SK-N-DZ (cell line): ENCODE measurements around the gene HIP1.
"Not testable (repeated sequence)": the region's sequence is repeated elsewhere in the genome, so short reads cannot be mapped to it uniquely, and the experiment has no call there.

ENCODE experiments used
- DNase-seq: peaks from one replicate; pipeline ENCODE4 v3.0.0-alpha.2; 2015; ENCODE audit warnings: low spot score

The HIP1 gene

GRCh38 chr7:75716992-75717626 lies 21.6 kb downstream of the HIP1 start:
- no peak for DNase-seq

- DNase-seq: no peak
Measured at GRCh38 chr7:75715864-75716263, 22.9 kb downstream of the HIP1 start.

- DNase-seq: no peak
Measured at GRCh38 chr7:75712517-75713361, 26.0 kb downstream of the HIP1 start.

GRCh38 chr7:75711656-75712514 lies 26.9 kb downstream of the HIP1 start:
- DNase-seq: no peak

GRCh38 chr7:75711076-75711475 lies 27.7 kb downstream of the HIP1 start:
- no peak for DNase-seq

- DNase-seq: no peak
Measured at GRCh38 chr7:75704928-75705327, 33.8 kb downstream of the HIP1 start.

GRCh38 chr7:75702515-75702914 lies 36.2 kb downstream of the HIP1 start:
- DNase-seq: no peak

GRCh38 chr7:75699993-75700392 lies 38.7 kb downstream of the HIP1 start:
- DNase-seq: no peak

- no peak for DNase-seq
Measured at GRCh38 chr7:75698358-75698757, 40.4 kb downstream of the HIP1 start.

- DNase-seq: no peak
Measured at GRCh38 chr7:75696263-75697037, 42.3 kb downstream of the HIP1 start.

- no peak for DNase-seq
Measured at GRCh38 chr7:75694638-75695399, 43.9 kb downstream of the HIP1 start.

- not testable (repeated sequence) for DNase-seq
Measured at GRCh38 chr7:75693668-75694067, 45.1 kb downstream of the HIP1 start.

GRCh38 chr7:75691793-75692543 lies 46.8 kb downstream of the HIP1 start:
- DNase-seq: no peak

GRCh38 chr7:75690121-75690523 lies 48.6 kb downstream of the HIP1 start:
- DNase-seq: no peak

- DNase-seq: no peak
Measured at GRCh38 chr7:75689246-75690099, 49.3 kb downstream of the HIP1 start.

GRCh38 chr7:75688200-75689136 lies 50.3 kb downstream of the HIP1 start:
- peak; percentile 9 for DNase-seq

GRCh38 chr7:75687246-75688088 lies 51.3 kb downstream of the HIP1 start:
- DNase-seq: no peak
